Skin of body (tissue), 3 donors: ENCODE measurements around the gene DIPK1B. TPM values are rescaled to one million over a fixed set of nuclear protein-coding genes. Genes with fewer than 3 reads are reported as not detected.
"Not testable (repeated sequence)": the region's sequence is repeated elsewhere in the genome, so short reads cannot be mapped to it uniquely, and the experiment has no call there.

ENCODE experiments used
- DNase-seq: peaks from one replicate; lab custom pipeline; 2025; lab: John Stamatoyannopoulos, UW
- small RNA-seq: library from RNA; depleted of rRNA; stranded (forward); fragments of <200 nt; gene quantifications from one replicate; pipeline ENCODE3, GENCODE V24; 2014; ENCODE audit warnings: low replicate concordance
- total RNA-seq: library from RNA; depleted of rRNA; stranded (reverse); fragments of >200 nt; gene quantifications from one replicate; pipeline ENCODE4 v1.2.3, GENCODE V29; 2014

DIPK1B gene
- total RNA-seq, 1 donor from 2014 or later: 7.0 TPM

DNA sequence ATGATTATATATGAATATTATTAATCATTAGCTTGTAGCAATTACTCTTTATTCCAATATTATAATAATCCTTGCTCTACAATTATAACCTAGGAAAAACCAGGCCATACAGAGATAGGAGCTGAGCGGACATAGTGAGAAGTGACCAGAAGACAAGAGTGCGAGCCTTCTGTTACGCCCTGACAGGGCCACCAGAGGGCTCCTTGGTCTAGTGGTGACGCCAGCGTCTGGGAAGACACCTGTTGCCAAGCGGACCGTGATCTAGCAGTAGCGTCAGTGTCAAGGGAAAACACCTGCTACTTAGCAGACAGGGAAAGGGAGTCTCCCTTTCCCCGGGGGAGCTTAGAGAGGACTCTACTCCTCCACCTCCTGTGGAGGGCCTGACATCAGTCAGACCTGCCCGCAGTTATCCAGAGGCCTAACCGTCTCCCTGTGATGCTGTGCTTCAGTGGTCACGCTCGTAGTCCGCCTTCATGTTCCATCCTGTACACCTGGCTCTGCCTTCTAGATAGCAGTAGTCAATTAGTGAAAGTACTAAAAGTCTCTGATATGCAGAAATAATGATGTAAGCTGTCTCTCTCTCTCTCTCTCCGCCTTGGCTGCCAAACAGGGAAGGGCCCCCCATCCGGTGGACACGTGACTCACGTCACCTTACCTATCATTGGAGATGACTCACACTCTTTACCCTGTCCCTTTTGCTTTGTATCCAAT, 54.2 kb downstream of the DIPK1B start:
- DNase-seq: not testable (repeated sequence)

DNA sequence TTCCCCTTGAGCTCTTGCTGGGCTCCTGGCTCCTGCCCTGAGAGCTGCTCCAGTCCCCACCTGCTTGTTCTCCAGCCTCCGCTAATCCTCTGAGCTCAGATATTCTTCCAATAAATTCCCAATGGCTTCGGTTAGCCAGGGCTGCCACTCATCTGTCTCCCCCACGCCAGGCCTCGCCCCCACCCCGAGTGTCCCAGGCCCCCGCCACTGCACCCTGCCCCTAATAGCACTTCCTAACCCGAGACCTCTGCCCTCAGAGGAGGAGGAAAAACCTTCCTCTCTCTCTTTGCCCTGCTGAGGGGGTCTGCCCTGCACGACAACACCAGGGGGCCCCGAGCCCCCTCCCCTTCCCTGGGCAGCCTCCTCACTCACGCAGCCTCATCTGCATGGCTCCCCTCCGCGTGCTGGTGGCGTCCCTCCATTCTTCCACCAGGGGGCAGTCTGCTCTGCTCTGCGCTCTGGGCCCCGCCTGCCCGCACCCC, 57.4 kb downstream of the DIPK1B start:
- DNase-seq: no peak

DNA sequence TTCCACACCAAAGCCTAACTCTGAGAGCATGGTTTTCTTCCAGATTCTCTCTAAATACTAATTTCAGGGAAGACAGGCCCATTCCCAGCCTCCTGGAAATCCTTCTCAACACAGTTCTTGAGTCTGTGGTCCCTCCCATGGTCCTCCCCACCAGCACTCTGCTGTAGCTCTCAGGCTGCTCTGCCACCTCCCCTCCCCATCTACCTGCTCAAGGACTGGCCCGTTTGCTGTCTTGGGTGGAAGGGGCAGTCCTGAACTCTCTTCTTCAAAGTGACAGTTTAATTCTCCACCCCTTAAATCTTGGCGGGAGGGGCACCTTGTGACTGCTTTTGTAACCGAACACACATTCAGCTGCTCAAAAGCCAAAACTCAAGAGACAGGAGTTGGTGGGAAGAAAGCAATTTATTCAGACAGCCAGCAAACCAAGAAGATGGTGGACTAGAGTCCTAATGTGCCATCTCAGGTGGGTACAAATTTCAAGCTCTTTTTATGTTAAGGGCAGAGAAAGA, 59.6 kb downstream of the DIPK1B start:
- no peak for DNase-seq

DNA sequence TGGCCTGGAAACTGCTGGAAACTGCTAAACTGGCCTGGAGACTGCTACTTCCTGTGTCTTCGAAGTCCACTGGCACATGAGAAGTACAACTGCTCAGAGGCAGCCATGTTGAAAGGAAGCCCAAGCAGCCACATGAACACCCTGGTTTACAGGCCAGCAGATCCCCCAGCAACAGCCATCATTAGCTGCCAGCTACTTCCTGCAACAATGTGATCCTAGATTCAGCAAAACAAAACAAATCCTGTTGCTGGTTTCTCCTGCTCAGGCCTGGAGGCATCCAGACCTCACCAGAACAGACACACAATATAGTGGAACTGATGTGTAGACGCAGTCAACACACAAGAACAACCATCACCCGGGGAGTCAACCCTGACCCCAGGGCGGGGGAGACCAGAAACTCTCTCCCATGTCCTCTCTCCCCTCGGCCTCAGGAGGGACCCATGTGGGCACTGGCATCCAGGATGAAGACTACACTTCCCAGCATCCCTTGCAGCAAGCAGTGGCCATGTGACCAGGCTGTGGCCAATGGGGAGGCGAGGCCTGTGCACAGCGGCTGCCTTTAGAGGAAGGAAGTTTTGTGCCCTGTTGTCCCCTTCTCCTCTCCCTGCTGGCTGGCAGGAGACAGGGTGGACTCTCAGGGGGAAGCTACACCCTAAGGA, 61.1 kb downstream of the DIPK1B start:
- no peak for DNase-seq

Small RNAs within 50 kb of the gene (small RNA-seq; reads per million reads assigned to genes)
- 2,366 reads per million, percentile 99 among the genes with 10 or more reads in this experiment for gene MIR126
- not detected for gene MIR6722

Other genes with a start within 250 kb of the DIPK1B start
- 26.5 TPM for gene SEC16A, start 229.5 kb upstream of the DIPK1B start, total RNA-seq
- 47.7 TPM for gene NOTCH1, start 166.5 kb upstream of the DIPK1B start, total RNA-seq
- 29.0 TPM for gene EGFL7, start 49.7 kb upstream of the DIPK1B start, total RNA-seq
- gene AGPAT2, start 25.1 kb upstream of the DIPK1B start, total RNA-seq: 45.4 TPM
- gene LCN10, start 30.4 kb downstream of the DIPK1B start, total RNA-seq: not detected
- not detected for gene LCN6, start 36.0 kb downstream of the DIPK1B start, total RNA-seq
- gene LCN8, start 45.7 kb downstream of the DIPK1B start, total RNA-seq: 0.20 TPM
- not detected for gene LCN15, start 51.9 kb downstream of the DIPK1B start, total RNA-seq
- 31.9 TPM for gene TMEM141, start 78.8 kb downstream of the DIPK1B start, total RNA-seq
- gene CCDC183, start 83.8 kb downstream of the DIPK1B start, total RNA-seq: 0.59 TPM
- 28.0 TPM for gene RABL6, start 95.4 kb downstream of the DIPK1B start, total RNA-seq
- gene AJM1, start 129.9 kb downstream of the DIPK1B start, total RNA-seq: 0.79 TPM
- gene PHPT1, start 136.8 kb downstream of the DIPK1B start, total RNA-seq: 70.4 TPM
- 2.5 TPM for gene MAMDC4, start 139.8 kb downstream of the DIPK1B start, total RNA-seq
- gene EDF1, start 153.7 kb downstream of the DIPK1B start, total RNA-seq: 165 TPM
- 7.8 TPM for gene TRAF2, start 173.9 kb downstream of the DIPK1B start, total RNA-seq
- 38.8 TPM for gene FBXW5, start 232.2 kb downstream of the DIPK1B start, total RNA-seq
- not detected for gene C8G, start 232.7 kb downstream of the DIPK1B start, total RNA-seq
- not detected for gene LCN12, start 239.7 kb downstream of the DIPK1B start, total RNA-seq